GM12878 (cell line): ENCODE results near the gene TMUB1. TPM values are rescaled to one million over a fixed set of nuclear protein-coding genes. Genes with fewer than 3 reads are reported as not detected.

ENCODE experiments used
- ATAC-seq: fragments of 200-7000 bp; cut with Tn5 transposase; 3 replicates; pipeline ENCODE4 v1.9.1; 2020; ENCODE audit warnings: mild to moderate bottlenecking, moderate library complexity
- BruUV-seq: library from RNA; stranded (reverse); fragments of 400-500 nt; replicated peaks from 2 replicates; lab custom pipeline; 2021; lab: Mats Ljungman, UMichigan
- CTCF ChIA-PET: fragments of 300-600 bp; sonication (Branson Sonifier 250); formaldehyde crosslinking; extraction: SDS; loops from one replicate; lab custom pipeline; 2021; ENCODE audit warnings: inconsistent platforms; lab: Yijun Ruan, JAX
- POLR2A ChIA-PET: fragments of 350-600 bp; formaldehyde crosslinking; extraction: SDS; loops from one replicate; lab custom pipeline; 2021; ENCODE audit warnings: inconsistent platforms; lab: Charles Lee
- RAD21 ChIA-PET: fragments of 300-600 bp; sonication (Branson Sonifier 250); formaldehyde crosslinking; loops from one replicate; lab custom pipeline; 2023; ENCODE audit warnings: antibody characterized with exemption; ENCODE audit not compliant: unreplicated experiment; lab: Charles Lee
- SMC1A ChIA-PET: fragments of 300-600 bp; sonication (Branson Sonifier 250); formaldehyde crosslinking; loops from one replicate; lab custom pipeline; 2023; ENCODE audit not compliant: unreplicated experiment, uncharacterized antibody; lab: Charles Lee
- DNase-seq: peaks from one replicate; pipeline ENCODE4 v3.0.0-alpha.2; 2011; ENCODE audit warnings: low read depth, low spot score
- FAIRE-seq: peaks from 3 replicates; lab custom pipeline; 2011; peaks lifted over from hg19 to GRCh38; lab: Jason Lieb, UNC
- H2AFZ ChIP-seq: 2 replicates; pipeline ENCODE4 v1.6.0; 2011; ENCODE audit warnings: low read depth, low read length, control low read depth; ENCODE audit not compliant: control insufficient read depth
- H3K27ac ChIP-seq: 2 replicates; pipeline ENCODE4 v1.5.1; 2011; ENCODE audit warnings: control low read depth; ENCODE audit not compliant: control insufficient read depth, insufficient read depth
- H3K27me3 ChIP-seq, 2 experiments: replicated peaks in 1 of 2; 2 replicates each; pipeline versions ENCODE4 v1.6.0 to v1.6.1; 2011; ENCODE audit warnings: low read length in 1 of 2; ENCODE audit not compliant: control insufficient read depth in 2 of 2, insufficient read depth in 2 of 2
- H3K36me3 ChIP-seq, 2 experiments: 2 replicates each; pipeline ENCODE4 v1.5.1; 2011; ENCODE audit warnings: low read length in 1 of 2; ENCODE audit not compliant: control insufficient read depth in 2 of 2, insufficient read depth in 2 of 2
- H3K4me1 ChIP-seq: 2 replicates; pipeline ENCODE4 v1.6.1; 2011; ENCODE audit warnings: mild to moderate bottlenecking, low read length, moderate library complexity, mixed read lengths; ENCODE audit not compliant: control insufficient read depth, insufficient read depth
- H3K4me2 ChIP-seq: 2 replicates; pipeline ENCODE4 v1.6.0; 2011; ENCODE audit warnings: control low read depth; ENCODE audit not compliant: control insufficient read depth, insufficient read depth
- H3K4me3 ChIP-seq: fragments of 200-600 bp; sonication (generic); 2 replicates; pipeline ENCODE4 v1.5.1; 2016
- H3K79me2 ChIP-seq: 2 replicates; pipeline ENCODE4 v1.6.0; 2011; ENCODE audit warnings: low read length; ENCODE audit not compliant: control insufficient read depth, insufficient read depth
- H3K9ac ChIP-seq: 2 replicates; pipeline ENCODE4 v1.8.0; 2011; ENCODE audit warnings: low read length, control low read depth, mixed read lengths; ENCODE audit not compliant: control insufficient read depth, insufficient read depth
- H3K9me3 ChIP-seq: replicated peaks from 3 replicates; pipeline ENCODE4 v1.5.1; 2011; ENCODE audit warnings: mild to moderate bottlenecking, low read length; ENCODE audit not compliant: control insufficient read depth, insufficient read depth
- H4K20me1 ChIP-seq: 2 replicates; pipeline ENCODE4 v1.6.0; 2011; ENCODE audit not compliant: control insufficient read depth, insufficient read depth
- ASH2L ChIP-seq: fragments of 300-600, 200-600 bp; sonication (generic); IDR thresholded peaks from 2 replicates; pipeline ENCODE4 v1.6.1; 2017; ENCODE audit warnings: low read depth, mild to moderate bottlenecking, borderline replicate concordance
- ESRRA ChIP-seq: IDR thresholded peaks from 2 replicates; pipeline ENCODE4 v1.6.1; 2012; ENCODE audit warnings: mild to moderate bottlenecking, low read length, improper control_type of control experiment
- FOS ChIP-seq: IDR thresholded peaks from 3 replicates; pipeline ENCODE4 v1.6.1; 2011; ENCODE audit warnings: borderline replicate concordance; ENCODE audit not compliant: insufficient read length; ENCODE audit errors: extremely low read depth
- GABPA ChIP-seq: IDR thresholded peaks from 2 replicates; pipeline ENCODE4 v1.6.1; 2014; ENCODE audit warnings: antibody characterized with exemption, low read depth, mild to moderate bottlenecking, inconsistent platforms
- POU2F2 ChIP-seq: IDR thresholded peaks from 3 replicates; pipeline ENCODE4 v1.6.1; 2011; ENCODE audit warnings: low read depth, mild to moderate bottlenecking, low read length, borderline replicate concordance
- TCF12 ChIP-seq: IDR thresholded peaks from 2 replicates; pipeline ENCODE4 v1.6.1; 2011; ENCODE audit warnings: low read depth, mild to moderate bottlenecking, low read length
- WGBS: methylation state at CpG from one replicate; pipeline ENCODE4 v1.1.6; 2016; ENCODE audit warnings: low lambda C conversion rate; ENCODE audit not compliant: insufficient replicate concordance, insufficient coverage; ENCODE audit errors: missing lambda C conversion rate; 5-methylcytosine and 5-hydroxymethylcytosine counted together
- in situ Hi-C: fragments of 300-500 bp; cut with MboI; formaldehyde crosslinking; loops from 9 replicates; pipeline ENCODE4 v1.14.3; 2018; ENCODE audit warnings: mixed read lengths
- intact Hi-C: fragments of 100-400 bp; cut with micrococcal nuclease; formaldehyde crosslinking; loops from one replicate; pipeline ENCODE4 v1.14.2; 2022; ENCODE audit not compliant: unreplicated experiment
- polyA plus RNA-seq, 11 experiments: library from polyadenylated mRNA; depleted of rRNA in 4 of 11; unstranded in 6 of 11; stranded (reverse) in 5 of 11; fragments of >200 nt; fragmentation: Nextera tagmentation in 4 of 11; fragmentation: Illumina TruSeq in 1 of 11; extraction: Ambion mirVana in 4 of 11; extraction: Trizol in 1 of 11; gene quantifications; 1 replicate in 1 of 11; 2 replicates in 10 of 11; pipeline versions ENCODE4 v1.2.1 to v1.2.3, GENCODE V29; 2011 to 2016; ENCODE audit warnings: inconsistent platforms in 2 of 11, missing spikeins in 2 of 11, low read depth in 1 of 11
- total RNA-seq, 4 experiments: library from RNA; depleted of rRNA in 3 of 4; stranded (reverse); fragments of >200 nt in 3 of 4; fragmentation: Illumina TruSeq in 1 of 4; extraction: Trizol in 1 of 4; gene quantifications; 2 replicates each; pipeline versions ENCODE4 v1.2.1 to v1.2.3, GENCODE V29; 2013 to 2021
- TF ChIP-seq, protein P1 (sequence below): IDR thresholded peaks from 2 replicates; pipeline ENCODE4 v1.6.1; 2011; ENCODE audit warnings: low read depth, low read length, improper control_type of control experiment, borderline replicate concordance
- TF ChIP-seq, protein P2 (sequence below): fragments of 450-650 bp; IDR thresholded peaks from 2 replicates; pipeline ENCODE4 v1.6.1; 2017; ENCODE audit warnings: mild to moderate bottlenecking, low read depth, inconsistent platforms; ENCODE audit not compliant: poor library complexity, severe bottlenecking
- TF ChIP-seq, protein P3 (sequence below): fragments of 450-650 bp; IDR thresholded peaks from 2 replicates; pipeline ENCODE4 v1.6.1; 2017; ENCODE audit warnings: mild to moderate bottlenecking

TMUB1 gene
- total and polyA plus RNA-seq, 10 of the 15 experiments (the other 5 are each of a cell fraction or from before 2014, with no cell fraction given) = 0.27 to 79.5 (median 41.3) TPM; not detected in 1

DNA sequence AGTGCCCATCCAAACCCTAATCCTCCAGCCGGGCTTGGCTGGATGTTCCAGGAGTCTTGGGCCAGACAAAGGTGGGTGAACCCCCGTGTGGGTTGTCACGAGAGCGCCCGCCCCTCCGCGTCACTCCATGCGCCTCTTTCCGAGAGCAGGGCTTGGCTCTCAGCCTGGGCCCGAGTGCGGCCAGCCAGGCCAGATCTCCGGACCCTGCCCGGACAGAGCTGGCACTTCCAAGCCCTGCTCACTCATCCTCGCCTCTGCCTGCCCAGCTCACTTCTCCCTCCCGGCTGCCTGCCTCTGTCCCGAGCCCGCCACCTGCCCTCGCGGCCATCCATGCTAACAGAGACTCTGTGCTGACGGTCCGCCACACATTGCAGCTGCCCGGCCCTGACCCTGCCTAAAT is 37.6 kb upstream of the TMUB1 start:
- Histone ChIP-seq H3K79me2 (no peaks in the 10 kb centered on the region), H3K4me2 (no peak overlapping the region), H3K9ac (no peak overlapping the region), H3K4me3 (no peak overlapping the region), H3K27ac (no peak overlapping the region), H3K27me3 (no peaks in the 10 kb centered on the region), H3K36me3 (peaks cover 9 to 23% of the 10 kb centered on the region in 2 experiments; a peak in 3 of 4 replicates), H3K4me1 (no peaks in the 10 kb centered on the region), H4K20me1 (no peaks in the 10 kb centered on the region), H3K9me3 (no peaks in the 10 kb centered on the region), H2AFZ (no peak overlapping the region)
- no peak for TF ChIP-seq FOS
- ChIA-PET POLR2A (no interaction called here), SMC1A (no interaction called here), RAD21 (no interaction called here), CTCF (interaction anchor here (0.9 to 1.4 kb wide), 2 partner anchors 11 to 123 kb away, joined by 3 read pairs; no protein-coding TSS in a partner anchor)
- no peak for FAIRE-seq
- BruUV-seq = no TSS peak
- no peak for ATAC-seq
- in situ Hi-C loops (no loop called here), intact Hi-C loops (no loop called here)
- 92% methylated on average over 21 of the region's 22 CpGs for WGBS
- no peak for DNase-seq

DNA sequence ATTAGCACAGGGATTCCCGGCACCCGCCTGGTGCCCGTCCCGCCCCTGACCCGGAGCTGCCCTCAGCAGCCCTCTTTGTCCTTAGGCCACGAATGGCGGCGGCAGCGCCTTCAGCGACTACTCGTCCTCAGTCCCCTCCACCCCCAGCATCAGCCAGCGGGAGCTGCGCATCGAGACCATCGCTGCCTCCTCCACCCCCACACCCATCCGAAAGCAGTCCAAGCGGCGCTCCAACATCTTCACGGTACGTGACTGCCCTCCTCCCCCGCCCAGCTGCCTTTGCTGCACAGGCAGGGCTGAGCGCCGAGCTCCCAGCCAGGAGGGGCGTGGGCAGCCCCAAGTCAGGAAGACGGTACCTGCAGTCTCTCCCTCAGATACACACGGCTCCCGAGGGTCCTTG is 36.6 kb upstream of the TMUB1 start:
- H3K79me2 ChIP-seq = no peaks in the 10 kb centered on the region
- no peaks in the 10 kb centered on the region for H3K27me3 ChIP-seq
- in situ Hi-C loops = no loop called here
- ChIA-PET SMC1A (no interaction called here), RAD21 (no interaction called here), POLR2A (no interaction called here), CTCF (interaction anchor here (0.6 to 1.4 kb wide), 3 partner anchors 12 to 124 kb away, joined by 3 to 4 read pairs (median 3); no protein-coding TSS in a partner anchor)
- H3K4me3 ChIP-seq = no peak overlapping the region
- WGBS = 84% methylated on average over 22 of the region's 27 CpGs
- H3K9me3 ChIP-seq = no peaks in the 10 kb centered on the region
- TF ChIP-seq ASH2L = no peak
- TF ChIP-seq GABPA = no peak
- TF ChIP-seq, protein P1, sequence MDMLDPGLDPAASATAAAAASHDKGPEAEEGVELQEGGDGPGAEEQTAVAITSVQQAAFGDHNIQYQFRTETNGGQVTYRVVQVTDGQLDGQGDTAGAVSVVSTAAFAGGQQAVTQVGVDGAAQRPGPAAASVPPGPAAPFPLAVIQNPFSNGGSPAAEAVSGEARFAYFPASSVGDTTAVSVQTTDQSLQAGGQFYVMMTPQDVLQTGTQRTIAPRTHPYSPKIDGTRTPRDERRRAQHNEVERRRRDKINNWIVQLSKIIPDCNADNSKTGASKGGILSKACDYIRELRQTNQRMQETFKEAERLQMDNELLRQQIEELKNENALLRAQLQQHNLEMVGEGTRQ = no peak
- TF ChIP-seq TCF12 = no peak
- TF ChIP-seq, protein P2, sequence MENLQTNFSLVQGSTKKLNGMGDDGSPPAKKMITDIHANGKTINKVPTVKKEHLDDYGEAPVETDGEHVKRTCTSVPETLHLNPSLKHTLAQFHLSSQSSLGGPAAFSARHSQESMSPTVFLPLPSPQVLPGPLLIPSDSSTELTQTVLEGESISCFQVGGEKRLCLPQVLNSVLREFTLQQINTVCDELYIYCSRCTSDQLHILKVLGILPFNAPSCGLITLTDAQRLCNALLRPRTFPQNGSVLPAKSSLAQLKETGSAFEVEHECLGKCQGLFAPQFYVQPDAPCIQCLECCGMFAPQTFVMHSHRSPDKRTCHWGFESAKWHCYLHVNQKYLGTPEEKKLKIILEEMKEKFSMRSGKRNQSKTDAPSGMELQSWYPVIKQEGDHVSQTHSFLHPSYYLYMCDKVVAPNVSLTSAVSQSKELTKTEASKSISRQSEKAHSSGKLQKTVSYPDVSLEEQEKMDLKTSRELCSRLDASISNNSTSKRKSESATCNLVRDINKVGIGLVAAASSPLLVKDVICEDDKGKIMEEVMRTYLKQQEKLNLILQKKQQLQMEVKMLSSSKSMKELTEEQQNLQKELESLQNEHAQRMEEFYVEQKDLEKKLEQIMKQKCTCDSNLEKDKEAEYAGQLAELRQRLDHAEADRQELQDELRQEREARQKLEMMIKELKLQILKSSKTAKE = no peak
- no peak for TF ChIP-seq POU2F2
- TF ChIP-seq ESRRA = no peak
- TF ChIP-seq, protein P3, sequence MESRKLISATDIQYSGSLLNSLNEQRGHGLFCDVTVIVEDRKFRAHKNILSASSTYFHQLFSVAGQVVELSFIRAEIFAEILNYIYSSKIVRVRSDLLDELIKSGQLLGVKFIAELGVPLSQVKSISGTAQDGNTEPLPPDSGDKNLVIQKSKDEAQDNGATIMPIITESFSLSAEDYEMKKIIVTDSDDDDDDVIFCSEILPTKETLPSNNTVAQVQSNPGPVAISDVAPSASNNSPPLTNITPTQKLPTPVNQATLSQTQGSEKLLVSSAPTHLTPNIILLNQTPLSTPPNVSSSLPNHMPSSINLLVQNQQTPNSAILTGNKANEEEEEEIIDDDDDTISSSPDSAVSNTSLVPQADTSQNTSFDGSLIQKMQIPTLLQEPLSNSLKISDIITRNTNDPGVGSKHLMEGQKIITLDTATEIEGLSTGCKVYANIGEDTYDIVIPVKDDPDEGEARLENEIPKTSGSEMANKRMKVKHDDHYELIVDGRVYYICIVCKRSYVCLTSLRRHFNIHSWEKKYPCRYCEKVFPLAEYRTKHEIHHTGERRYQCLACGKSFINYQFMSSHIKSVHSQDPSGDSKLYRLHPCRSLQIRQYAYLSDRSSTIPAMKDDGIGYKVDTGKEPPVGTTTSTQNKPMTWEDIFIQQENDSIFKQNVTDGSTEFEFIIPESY = no peak
- FAIRE-seq = no peak
- intact Hi-C loops = no loop called here
- no TSS peak for BruUV-seq
- H3K4me2 ChIP-seq = no peak overlapping the region
- DNase-seq = no peak
- H3K9ac ChIP-seq = no peak overlapping the region
- H3K4me1 ChIP-seq = no peaks in the 10 kb centered on the region
- no peaks in the 10 kb centered on the region for H4K20me1 ChIP-seq
- no peak overlapping the region for H3K27ac ChIP-seq
- peaks cover 4 to 26% of the 10 kb centered on the region in 2 experiments; a peak in 3 of 4 replicates for H3K36me3 ChIP-seq
- no peak for ATAC-seq
- H2AFZ ChIP-seq = no peak overlapping the region
